ENCODE results near the gene KDM5C. TPM values are rescaled to one million over a fixed set of nuclear protein-coding genes. Genes with fewer than 3 reads are reported as not detected.
A peak's percentile ranks its signal among the peaks of the same experiment; 100 is the strongest.

KDM5C gene
- total RNA-seq, 1 experiment from 2014 or later, result 120 TPM

- no peak for DNase-seq (ENCODE audit: low read depth)
Measured at GRCh38 chrX:53250556-53250955, 25.5 kb upstream of the KDM5C start.

- no peak for DNase-seq (ENCODE audit: low read depth)
Measured at GRCh38 chrX:53249408-53250042, 24.5 kb upstream of the KDM5C start.

GRCh38 chrX:53247928-53248327 is 22.9 kb upstream of the KDM5C start:
- DNase-seq (ENCODE audit: low read depth), result no peak

- DNase-seq (ENCODE audit: low read depth), result no peak
Measured at GRCh38 chrX:53246231-53246630, 21.2 kb upstream of the KDM5C start.

- DNase-seq (ENCODE audit: low read depth), result no peak
Measured at GRCh38 chrX:53244610-53245009, 19.6 kb upstream of the KDM5C start.

- DNase-seq (ENCODE audit: low read depth), result no peak
Measured at GRCh38 chrX:53242310-53242709, 17.3 kb upstream of the KDM5C start.

- DNase-seq (ENCODE audit: low read depth), result no peak
Measured at GRCh38 chrX:53241558-53241957, 16.6 kb upstream of the KDM5C start.

- no peak for DNase-seq (ENCODE audit: low read depth)
Measured at GRCh38 chrX:53239474-53239873, 14.5 kb upstream of the KDM5C start.

GRCh38 chrX:53237056-53237455 is 12.0 kb upstream of the KDM5C start:
- no peak for DNase-seq (ENCODE audit: low read depth)

- DNase-seq (ENCODE audit: low read depth), result no peak
Measured at GRCh38 chrX:53236025-53236679, 11.1 kb upstream of the KDM5C start.

- no peak for DNase-seq (ENCODE audit: low read depth)
Measured at GRCh38 chrX:53235566-53235965, 10.6 kb upstream of the KDM5C start.

- DNase-seq (ENCODE audit: low read depth), result no peak
Measured at GRCh38 chrX:53234484-53234883, 9.5 kb upstream of the KDM5C start.

GRCh38 chrX:53233536-53233935 is 8.5 kb upstream of the KDM5C start:
- no peak for DNase-seq (ENCODE audit: low read depth)

GRCh38 chrX:53230116-53230515 is 5.1 kb upstream of the KDM5C start:
- no peak for DNase-seq (ENCODE audit: low read depth)

- no peak for DNase-seq (ENCODE audit: low read depth)
Measured at GRCh38 chrX:53227224-53227765, 2.3 kb upstream of the KDM5C start.

GRCh38 chrX:53223955-53224859 is 800 bp downstream of the KDM5C start:
- DNase-seq (ENCODE audit: low read depth), result peak; percentile 79

GRCh38 chrX:53223068-53223693 is 1.8 kb downstream of the KDM5C start:
- no peak for DNase-seq (ENCODE audit: low read depth)

GRCh38 chrX:53211391-53211978 is 13.5 kb downstream of the KDM5C start:
- peak; percentile 20 for DNase-seq (ENCODE audit: low read depth)

GRCh38 chrX:53196678-53197077 is 28.3 kb downstream of the KDM5C start:
- DNase-seq (ENCODE audit: low read depth), result no peak

- no peak for DNase-seq (ENCODE audit: low read depth)
Measured at GRCh38 chrX:53195401-53195800, 29.6 kb downstream of the KDM5C start.

- DNase-seq (ENCODE audit: low read depth), result no peak
Measured at GRCh38 chrX:53194308-53194707, 30.7 kb downstream of the KDM5C start.

- DNase-seq (ENCODE audit: low read depth), result no peak
Measured at GRCh38 chrX:53193093-53193492, 31.9 kb downstream of the KDM5C start.
